Stimulated activated CD8-positive, alpha-beta memory T cell treated with anti-CD3 and anti-CD28 coated beads, Interleukin-4, amount 100 ng/mL, for 1 hour (primary cell): ENCODE measurements around the gene BSG.
"Not testable (repeated sequence)": the region's sequence is repeated elsewhere in the genome, so short reads cannot be mapped to it uniquely, and the experiment has no call there.

ENCODE experiments used
- DNase-seq, 2 donors: peaks; one replicate each; pipeline ENCODE4 v3.0.0-alpha.2; 2020; ENCODE audit warnings: low read depth in 2 of 2, low spot score in 1 of 2

Gene BSG

GRCh38 chr19:619286-620002 is 47.0 kb downstream of the BSG start:
- DNase-seq: no peak

DNA sequence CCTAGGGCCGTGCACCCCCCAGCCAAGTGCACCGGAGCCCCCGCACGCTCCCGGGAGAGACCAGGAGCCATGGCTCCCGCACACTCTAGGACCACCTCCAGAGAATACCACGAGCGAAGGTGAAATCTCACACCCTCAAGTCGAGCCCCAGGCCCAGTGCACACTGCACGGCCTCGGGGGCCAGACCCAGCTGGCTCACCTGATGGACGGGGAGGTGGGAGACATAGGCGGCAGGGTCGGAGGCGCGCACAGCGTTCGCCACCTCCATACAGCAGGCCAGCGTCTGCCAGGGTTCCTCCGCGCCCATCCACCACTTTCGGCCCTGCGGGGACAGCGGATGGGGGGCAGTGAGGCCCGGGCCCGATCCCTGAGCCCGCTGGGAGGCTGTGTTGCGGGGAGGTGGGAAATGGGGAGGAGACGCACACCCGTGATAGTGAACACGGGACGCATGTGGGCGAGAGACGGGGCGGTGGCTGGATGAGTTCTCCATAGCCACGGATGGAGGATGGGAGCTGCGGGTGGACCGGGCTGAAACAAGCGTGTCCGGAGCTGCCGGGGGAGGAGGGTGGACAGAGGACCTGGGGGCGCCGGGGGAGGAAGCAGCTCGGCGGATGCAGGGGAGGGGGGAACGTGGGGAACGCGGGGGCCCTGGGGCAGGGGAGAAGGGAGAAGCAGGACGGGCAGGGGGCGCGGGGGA is 47.9 kb downstream of the BSG start:
- DNase-seq: no peak

DNA sequence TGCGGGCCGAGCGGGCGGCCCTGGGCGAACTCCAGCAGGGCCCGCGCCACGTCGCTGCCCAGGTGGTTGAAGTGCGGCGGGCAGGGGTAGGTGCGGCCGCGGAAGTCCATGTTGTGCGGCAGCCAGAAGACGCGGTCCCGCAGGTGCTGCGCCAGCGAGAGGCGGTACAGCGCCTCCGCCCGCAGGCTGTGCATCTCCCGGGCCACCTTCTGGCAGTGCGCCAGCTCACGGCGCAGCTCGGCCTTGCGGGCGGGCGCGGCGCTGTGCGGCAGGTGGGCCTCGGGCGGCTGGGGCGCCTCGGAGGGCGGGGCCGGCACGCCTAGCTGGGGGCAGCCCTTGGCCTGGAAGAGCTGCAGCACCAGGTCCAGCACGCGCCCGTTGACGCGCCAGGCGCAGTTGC is 48.8 kb downstream of the BSG start:
- not testable (repeated sequence) for DNase-seq

DNA sequence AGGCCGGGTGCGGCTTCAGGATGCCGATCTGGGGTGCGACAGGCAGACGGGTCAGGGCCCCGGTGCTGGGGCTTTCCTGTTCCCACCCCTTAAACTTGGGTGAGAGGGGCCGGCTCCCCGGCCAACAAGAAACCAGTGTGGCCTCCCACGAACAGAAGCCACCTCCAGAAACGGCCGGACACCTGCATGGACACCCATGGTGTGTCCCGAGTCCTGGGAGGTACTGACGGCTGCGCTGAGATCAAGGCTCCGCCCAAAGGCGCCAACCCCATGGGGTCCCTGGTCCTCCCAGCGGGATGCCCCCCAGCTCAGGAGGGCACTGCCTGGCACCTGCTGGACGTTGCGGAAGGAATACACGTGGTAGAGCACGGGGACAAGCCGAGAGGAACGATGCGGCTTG is 49.4 kb downstream of the BSG start:
- DNase-seq: no peak

- no peak for DNase-seq
These were observed 50.3 kb downstream of the BSG start for GRCh38 chr19:622666-623065.

GRCh38 chr19:623175-623916 is 51.0 kb downstream of the BSG start:
- DNase-seq: no peak

DNA sequence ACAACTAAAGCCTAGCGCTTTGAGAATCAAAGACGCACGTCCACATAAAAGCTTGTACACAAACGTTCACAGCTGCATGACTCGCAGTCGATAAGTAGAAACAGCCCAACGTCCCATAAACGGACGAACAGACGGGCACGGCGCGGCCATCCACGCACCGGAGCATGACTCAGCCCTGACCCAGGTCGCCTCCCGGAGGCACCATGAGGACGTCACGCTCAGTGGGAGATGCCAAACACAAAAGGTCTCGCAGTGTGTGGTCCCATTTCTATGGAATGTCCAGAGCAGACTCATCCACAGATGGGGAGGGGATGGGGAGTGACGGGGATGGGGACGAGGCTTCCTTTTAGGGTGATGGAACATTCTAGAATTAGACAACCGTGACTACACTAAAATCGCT is 51.6 kb downstream of the BSG start:
- DNase-seq: no peak

DNA sequence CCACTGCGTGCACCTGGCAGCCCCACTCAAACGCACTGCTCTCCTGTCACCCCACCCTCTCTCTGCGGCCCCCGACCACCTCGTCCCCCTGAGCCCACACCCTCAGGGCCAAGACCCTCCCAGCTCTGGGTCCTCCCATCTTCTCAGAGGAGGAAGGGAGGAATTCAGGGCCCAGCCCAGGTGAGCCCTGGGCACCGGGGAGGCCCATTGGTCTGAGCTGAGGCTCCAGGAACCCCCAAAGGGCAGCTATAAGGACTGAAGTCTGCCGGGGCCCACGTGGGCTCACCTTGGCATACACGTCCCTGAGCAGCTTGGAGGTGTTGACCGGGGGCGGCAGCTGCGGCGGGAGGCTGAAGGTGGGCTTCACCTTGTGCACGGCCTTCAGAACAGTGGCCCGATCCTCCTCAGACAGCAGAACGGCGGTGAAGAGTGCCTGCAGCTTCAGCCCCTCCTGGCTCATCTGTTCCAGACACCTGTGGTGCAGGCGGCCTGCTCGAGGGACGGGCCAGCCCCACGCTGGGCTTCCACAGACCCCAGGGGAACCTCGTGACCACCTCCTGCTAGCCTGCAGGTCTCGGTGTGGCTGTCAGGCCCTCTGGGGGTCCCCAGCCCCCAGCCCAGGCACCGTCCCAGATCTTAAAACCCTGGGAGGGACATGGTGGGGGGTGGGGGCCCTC is 52.2 kb downstream of the BSG start:
- no peak for DNase-seq

- no peak for DNase-seq
These were observed 52.9 kb downstream of the BSG start for GRCh38 chr19:625257-625656.

- not testable (repeated sequence) for DNase-seq
These were observed 54.2 kb downstream of the BSG start for GRCh38 chr19:626566-626965.

- no peak for DNase-seq
These were observed 55.8 kb downstream of the BSG start for GRCh38 chr19:628168-628567.

DNA sequence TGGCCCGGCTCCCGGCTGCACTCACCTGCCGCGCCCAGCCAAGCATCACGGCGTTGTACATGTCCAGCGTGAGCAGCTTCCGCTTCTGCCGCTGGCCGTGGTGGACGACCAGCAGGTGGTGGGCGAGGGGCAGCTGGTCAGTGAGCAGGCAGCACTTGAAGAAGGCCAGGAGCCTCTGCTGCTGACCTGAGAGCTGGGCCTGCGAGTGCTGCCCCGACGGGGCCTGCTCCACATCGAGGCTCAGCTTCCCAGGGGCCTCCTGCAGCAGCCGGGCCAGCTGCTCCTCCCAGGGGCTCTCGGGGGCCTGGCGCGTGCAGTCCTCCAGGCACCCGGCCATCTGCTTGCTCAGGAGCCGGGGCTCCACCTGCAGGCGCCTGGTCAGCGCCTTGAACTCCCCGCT is 57.1 kb downstream of the BSG start:
- not testable (repeated sequence) for DNase-seq

GRCh38 chr19:629961-630714 is 57.7 kb downstream of the BSG start:
- DNase-seq: no peak

- no peak for DNase-seq
These were observed 60.2 kb downstream of the BSG start for GRCh38 chr19:632579-633067.
